Activated CD8-positive, alpha-beta memory T cell treated with anti-CD3 and anti-CD28 coated beads for 24 hours (primary cell): ENCODE measurements around the gene HDGFL2.

ENCODE experiments used
- DNase-seq: peaks from one replicate; pipeline ENCODE4 v3.0.0-alpha.2; 2020

Gene HDGFL2

DNA sequence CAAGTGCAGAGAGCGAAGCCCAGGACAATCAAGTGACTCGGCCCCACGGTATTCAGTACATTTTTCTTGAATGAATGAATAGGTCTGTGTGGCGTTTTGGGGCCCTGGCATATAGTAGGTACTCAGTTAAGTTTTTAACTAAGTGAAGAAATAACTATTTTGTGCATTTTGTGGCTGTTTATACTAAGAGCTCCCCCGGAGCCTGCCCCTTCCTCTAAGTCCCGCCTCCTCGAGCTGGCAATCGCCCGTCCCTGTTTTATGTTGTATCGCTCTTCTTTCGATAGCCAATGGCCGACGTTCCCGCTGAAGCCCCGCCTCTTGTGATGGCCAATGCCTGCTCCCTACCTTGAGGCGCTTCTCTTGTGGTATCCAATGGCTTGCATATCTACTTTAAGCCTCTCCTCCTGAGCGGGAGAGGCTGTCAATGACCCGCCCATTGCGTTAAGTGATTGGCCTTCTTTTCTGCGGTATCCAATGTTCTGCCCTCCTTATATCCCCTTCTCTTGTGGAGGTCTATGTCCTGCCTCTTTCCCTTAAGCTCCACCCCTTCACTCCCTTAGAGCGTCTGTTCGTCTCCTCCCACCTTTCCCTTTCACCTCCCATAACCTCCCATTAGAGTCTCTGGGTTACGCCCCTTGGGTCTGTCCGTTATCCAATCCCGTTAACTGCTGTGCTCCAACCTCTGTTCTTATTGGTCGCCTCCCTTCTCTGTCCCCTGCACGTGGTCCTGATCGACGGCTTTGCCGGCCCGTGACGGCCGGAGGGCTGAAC, 509 bp upstream of the HDGFL2 start:
- peak; percentile 95 for DNase-seq

DNA sequence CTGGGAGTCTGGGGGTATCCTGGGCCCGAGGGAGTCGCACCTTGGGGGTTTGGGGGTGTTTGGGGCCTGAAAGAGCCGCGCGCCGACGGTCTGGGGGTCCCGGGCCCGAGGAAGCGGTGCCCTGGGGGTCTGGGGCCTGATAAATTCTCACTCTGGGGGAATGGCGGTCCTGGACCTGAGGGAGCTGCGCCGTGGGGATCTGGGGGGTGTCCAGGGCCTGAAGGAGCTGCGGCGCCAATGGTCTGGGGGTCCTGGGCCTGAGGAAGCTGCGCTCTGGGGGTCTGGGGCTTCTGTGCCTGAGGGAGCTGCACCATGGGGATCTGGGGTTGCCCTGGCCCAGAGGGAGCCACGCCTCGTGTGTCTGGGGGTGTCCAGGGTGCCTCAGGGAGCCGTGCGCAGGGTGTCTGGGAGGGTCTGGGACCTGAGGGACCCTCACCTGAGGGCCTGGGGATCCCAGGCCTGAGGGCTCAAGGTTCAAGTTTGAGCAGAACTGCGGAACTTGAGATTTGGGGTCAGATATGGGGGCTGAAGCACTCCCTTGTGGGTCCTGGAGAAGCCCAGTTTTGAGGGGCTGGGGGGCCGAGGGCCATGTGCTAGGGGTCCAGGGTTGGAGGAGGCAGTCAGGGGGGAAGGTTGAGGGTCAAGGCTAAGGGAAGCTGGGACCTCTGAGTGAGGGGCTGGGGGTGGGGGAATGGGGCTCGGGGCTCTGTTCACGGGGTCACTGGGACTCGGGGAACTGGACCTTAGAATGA, 1.1 kb downstream of the HDGFL2 start:
- DNase-seq: no peak

DNA sequence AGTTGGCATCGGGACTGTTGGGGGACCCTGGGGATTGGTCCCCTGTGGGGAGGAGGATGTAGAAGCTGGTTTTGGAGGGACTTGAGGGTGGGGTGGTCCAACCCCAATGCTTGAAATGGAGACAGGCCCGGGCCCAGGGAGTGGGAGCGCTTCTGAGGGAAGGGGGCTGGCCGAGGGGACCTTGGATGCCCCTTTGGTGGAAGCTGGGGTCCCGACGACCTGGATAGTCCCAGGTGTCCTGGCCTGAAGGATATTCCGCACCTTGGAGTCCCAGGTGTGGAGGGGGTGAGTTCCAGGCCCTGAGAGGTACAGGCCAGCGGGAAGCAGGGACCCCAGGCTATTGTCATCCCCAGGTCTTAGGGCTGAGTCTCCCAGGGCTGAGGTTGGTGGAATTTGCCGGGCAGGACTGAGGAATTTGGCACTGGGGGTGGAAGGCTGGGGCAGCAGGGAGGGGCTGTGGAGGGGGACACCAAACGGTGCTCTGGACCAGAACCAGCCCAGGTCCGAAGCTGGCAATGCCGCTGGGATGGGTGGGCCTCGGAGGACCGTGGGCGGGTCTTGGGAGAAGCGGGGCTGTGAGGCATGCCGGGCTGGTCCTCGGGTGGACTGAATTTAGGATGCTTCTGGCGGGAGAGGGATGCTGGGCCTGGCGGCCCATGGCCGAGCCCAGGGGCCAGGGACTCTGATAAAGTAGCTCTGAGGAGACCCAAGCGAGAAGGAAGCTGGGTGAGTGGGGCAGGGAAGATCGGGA, 1.8 kb downstream of the HDGFL2 start:
- no peak for DNase-seq

DNA sequence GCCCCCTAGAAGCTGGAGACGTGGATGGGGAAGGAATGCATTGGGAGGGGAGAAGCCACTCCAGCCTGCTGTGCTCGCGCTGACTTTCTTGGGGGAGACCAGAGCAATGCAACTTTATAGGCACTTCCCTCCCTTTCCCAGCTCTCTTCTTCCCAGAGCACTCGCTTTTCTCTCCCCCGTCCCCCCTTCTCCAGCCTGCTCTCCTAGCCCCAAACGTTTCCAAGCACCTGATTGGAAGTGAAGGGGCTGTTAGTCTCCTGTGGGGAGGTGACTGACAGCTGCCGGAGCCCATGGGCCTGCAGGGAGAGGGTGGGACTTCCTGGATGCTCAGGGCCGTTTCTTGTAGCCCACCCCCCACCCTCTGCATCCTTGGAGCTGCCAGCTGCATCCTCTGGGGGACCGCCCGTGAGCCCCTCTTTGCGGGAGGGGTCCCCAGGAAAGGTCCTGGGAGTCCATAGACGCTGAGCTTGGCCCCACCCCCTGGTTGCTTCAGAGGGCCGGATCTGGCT, 2.5 kb downstream of the HDGFL2 start:
- DNase-seq: no peak

DNA sequence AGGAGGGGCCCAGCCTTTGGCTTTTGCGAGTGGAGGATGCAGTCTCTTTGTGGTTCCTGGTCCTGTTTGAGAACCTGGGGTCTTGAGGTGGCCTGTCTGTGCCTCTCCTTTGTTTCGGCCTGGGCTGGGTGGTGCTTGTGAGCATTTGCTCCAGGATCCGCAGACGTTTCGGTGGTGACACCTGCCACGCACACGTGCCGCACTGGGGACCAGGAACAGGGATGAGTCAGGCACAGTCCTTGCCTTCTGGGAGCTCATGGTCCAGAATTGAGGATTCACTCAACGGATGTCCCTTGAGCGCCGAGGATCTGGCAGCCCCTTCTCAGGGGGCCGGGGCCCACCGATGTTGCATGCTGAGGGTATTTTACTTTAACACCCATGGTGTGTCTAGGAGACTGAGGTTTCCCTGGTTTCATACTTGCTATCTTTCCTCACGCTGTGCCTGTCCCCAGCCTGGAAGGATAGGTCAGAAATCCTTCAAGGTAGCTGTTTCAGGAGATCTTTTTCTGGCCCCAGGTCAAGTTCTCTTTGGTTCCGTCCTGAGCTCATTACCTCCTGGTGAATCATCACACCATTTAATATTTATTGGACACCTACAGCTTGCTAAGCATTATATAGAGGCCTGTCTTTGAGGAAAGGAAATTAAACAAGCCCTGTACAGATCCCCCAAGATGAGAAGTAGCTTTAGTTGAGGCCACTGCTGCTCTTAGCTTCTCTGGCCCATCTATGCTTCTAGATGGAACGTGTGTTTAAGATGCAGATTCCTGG, 5.1 kb downstream of the HDGFL2 start:
- no peak for DNase-seq

DNA sequence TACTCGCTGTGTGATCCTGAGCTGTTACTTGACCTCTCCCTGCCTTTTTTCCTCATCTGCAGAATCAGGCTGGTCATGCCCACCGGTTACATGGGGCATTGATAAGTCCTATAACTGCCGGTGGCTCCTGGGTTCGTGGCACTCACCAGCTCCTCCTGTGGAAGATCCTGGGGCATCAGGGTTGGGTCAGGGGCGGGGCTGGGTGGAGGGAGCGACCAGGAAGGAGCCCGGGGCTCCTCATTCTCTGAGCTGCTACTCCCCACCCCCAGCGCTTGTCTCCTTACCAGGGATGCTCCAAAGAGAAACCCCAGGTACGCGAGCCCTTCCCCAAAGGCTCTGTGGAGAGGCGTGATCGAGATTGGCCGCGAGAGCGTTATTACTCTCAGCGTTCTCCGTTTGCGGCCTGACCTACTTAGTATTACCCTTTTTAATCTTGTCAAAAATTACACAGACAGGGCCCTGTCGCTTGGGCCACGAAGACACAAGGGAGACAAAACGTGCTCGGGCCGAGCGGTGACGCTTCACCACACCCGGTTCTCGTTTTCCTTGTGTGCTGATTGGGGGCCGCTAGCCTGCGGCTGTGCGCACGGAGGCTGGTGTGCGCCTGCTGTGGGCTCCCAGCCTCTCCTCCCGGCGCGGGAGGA, 10.7 kb downstream of the HDGFL2 start:
- DNase-seq: no peak

DNA sequence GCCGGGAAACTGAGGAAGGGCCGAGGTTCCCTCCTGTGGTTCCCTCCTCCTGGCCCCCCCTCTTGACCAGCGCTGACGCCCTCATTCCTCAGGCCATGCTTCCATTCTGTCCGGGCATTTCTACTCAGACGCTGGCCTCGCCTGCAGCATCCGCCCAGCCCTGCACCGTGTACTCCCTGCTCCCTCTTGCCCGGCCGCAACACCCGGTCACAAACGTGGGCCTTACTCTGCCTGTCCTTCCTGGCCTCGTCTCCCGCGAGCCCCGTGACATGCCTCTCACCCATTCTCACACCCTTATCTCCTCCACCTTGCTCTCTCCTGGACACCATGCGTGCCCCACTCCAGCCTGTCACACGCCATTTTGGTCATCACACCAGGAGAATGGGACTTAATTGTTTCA, 11.3 kb downstream of the HDGFL2 start:
- DNase-seq: no peak

DNA sequence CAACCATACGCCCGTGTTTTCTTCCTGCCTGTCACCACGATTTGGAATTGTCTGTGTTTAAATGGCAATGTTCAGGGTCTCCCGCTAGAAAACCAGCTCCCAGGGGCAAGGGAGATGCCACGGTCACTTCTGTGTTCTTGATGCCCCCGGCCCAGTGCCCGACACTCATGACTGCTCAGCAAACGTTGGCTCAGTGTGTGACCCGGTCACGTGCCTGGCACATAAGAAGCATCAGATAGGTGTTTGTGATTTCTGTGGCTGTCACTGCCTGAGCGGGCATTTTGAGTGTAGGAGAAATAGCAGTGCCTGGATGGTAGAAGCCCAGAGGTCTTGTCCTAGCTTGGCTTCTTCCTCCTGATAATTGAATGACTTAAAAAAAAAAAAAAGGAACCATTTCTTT, 15.5 kb downstream of the HDGFL2 start:
- DNase-seq: no peak

DNA sequence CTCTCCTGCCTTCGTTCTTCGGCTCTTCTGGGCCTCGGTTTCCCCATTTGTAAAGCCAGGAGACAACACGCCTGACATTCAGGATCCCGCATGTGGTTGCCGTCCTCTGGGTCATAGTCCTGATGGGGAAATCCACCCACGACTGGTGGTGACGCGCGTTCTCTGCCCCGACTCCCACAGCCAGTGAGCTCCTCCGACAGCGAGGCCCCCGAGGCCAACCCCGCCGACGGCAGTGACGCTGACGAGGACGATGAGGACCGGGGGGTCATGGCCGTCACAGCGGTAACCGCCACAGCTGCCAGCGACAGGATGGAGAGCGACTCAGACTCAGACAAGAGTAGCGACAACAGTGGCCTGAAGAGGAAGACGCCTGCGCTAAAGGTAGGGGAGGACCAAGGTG, 16.4 kb downstream of the HDGFL2 start:
- DNase-seq: no peak

DNA sequence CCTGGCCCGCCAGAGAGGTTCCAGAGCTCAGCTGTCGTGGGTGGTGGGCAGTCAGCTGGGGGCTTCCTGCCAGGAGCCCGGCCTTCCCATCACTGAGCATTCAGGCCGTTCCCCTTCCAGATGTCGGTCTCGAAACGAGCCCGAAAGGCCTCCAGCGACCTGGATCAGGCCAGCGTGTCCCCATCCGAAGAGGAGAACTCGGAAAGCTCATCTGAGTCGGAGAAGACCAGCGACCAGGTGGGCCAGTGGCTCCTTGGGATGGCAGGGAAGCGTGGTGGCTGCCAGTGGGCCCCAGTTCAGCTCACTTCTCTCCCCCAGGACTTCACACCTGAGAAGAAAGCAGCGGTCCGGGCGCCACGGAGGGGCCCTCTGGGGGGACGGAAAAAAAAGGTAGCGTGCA, 19.3 kb downstream of the HDGFL2 start:
- DNase-seq: no peak

DNA sequence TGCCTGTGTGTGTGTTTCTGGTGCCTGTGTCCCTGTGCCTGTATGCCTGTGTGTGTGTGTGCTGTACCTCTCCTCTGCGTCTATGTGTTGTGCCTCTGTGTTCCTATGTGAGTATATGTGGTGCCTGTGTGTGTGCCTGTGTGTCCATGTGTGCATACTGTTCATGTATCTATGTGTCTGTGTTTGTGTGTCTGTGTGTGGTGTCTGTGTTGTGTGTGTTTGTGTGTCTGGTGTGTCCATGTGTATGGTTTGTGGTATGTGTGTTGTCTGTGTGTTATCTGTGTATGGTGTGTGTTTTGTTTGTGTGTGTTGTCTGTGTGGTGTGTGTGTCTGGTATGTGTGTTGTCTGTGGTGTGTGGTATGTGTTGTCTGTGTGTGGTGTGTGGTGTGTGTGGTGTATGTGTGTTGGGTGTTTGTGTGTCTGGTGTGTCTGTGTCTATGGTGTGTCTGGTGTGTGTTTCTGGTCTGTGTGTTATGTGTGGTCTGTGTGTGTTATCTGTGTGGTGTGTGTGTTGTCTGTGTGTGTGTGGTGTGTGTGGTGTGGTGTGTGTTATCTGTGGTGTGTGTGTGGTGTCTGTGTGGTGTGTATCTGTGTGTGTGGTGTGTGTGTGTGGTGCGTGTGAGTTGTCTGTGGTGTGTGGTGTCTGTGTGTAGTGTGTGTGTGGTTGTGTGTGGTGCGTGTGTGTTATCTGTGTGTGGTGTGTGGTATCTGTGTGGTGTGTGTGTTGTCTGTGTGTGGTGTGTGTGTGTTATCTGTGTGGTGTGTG, 20.4 kb downstream of the HDGFL2 start:
- no peak for DNase-seq

DNA sequence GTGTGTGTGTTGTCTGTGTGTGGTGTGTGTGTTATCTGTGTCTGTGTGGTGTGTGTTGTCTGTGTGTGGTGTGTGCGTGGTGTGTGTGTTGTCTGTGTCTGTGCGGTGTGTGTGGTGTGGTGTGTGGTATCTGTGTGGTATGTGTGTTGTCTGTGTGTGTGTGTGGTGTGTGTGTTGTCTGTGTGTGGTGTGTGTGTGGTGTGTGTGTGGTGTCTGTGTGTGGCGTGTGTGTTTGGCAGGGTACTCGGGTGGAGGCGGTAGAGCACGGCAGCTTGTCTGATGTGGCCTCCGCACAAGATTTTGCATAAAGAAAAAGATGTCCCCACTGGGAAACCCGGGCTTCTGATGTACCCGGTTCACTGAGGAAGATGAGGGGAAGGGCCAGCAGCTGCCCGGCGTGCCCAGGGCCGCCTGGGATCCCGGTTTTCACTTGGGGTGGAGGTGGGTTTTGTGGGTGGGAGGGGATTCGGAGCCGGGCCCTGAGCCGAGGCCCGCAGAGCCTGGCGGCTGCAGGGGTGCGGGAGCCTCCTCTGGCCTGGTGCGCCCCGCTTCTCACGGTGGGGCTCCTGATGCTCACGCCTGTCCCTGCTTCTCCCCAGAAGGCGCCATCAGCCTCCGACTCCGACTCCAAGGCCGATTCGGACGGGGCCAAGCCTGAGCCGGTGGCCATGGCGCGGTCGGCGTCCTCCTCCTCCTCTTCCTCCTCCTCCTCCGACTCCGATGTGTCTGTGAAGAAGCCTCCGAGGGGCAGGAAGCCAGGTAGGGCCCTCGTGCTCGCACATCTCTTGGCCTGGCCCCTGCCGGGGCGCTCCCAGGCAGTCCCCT, 21.2 kb downstream of the HDGFL2 start:
- no peak for DNase-seq

DNA sequence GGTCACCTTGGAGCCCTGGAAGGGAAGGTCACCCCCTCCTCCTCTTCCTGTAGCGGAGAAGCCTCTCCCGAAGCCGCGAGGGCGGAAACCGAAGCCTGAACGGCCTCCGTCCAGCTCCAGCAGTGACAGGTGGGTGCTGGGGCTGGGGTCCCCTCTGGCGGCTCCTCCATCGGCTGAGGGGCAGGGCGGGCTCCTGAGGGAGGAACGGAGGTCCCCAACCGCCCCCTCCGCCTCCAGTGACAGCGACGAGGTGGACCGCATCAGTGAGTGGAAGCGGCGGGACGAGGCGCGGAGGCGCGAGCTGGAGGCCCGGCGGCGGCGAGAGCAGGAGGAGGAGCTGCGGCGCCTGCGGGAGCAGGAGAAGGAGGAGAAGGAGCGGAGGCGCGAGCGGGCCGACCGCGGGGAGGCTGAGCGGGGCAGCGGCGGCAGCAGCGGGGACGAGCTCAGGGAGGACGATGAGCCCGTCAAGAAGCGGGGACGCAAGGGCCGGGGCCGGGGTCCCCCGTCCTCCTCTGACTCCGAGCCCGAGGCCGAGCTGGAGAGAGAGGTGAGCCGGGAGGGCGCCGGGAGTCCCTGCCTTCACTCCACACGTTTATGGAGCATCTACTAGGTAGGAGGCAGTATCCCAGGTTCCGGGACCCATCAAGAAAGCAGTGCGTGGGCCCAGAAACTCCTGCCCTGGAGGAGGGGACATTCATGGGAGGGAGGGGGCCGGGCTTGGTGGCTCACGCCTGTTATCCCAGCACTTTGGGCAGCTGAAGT, 22.0 kb downstream of the HDGFL2 start:
- DNase-seq: no peak

DNA sequence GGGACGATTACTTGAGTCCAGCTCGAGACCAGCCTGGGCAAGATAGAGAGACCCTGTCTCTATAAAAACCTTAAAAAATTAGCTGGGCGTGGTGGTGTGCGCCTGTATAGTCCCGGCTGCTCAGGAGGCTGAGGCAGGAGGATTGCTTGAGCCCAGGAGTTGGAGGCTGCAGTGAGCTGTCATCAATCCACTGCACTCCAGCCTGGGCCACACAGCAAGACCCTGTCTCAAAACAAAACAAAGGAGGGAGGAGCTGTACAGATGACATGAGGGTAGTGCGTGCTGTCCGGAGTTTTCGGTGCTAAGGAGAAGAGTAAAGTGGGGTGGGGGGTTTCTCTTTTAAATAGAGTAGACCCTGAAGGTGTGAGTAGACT, 22.6 kb downstream of the HDGFL2 start:
- no peak for DNase-seq

DNA sequence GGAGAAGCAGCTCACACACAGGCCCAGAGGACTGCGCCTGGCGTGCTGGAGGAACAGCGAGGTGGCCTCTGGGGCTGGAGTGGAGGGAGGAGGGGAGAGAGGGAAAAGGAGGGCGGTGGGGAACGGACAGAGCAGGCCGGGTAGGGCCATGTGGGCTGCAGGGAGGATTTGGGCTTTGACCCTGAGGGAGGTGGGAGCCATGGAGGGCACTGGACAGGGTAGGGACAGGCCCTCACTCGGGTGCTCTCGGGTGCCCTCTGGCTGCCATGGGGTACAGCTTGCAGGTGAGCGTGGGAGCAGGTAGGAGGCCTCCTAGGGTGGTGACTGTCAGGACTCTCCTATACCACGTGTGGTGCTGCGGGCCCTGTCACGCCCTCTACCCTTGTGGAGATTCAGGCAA, 23.4 kb downstream of the HDGFL2 start:
- DNase-seq: no peak

DNA sequence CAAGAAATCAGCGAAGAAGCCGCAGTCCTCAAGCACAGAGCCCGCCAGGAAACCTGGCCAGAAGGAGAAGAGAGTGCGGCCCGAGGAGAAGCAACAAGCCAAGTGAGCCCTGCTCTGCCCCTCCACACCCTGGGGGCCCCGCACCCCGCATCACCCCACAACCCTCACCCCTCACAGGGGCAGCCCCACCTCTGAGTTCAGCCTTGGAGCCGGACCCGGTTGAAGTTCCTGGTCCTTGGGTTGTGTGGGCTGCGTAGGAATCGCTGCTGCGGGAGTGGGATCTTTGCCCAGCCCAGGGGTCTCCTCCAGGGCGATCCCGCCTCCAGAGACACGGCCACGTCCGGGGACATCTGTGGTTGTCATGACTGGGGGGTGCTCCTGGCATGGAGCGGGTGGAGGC, 24.2 kb downstream of the HDGFL2 start:
- DNase-seq: no peak

DNA sequence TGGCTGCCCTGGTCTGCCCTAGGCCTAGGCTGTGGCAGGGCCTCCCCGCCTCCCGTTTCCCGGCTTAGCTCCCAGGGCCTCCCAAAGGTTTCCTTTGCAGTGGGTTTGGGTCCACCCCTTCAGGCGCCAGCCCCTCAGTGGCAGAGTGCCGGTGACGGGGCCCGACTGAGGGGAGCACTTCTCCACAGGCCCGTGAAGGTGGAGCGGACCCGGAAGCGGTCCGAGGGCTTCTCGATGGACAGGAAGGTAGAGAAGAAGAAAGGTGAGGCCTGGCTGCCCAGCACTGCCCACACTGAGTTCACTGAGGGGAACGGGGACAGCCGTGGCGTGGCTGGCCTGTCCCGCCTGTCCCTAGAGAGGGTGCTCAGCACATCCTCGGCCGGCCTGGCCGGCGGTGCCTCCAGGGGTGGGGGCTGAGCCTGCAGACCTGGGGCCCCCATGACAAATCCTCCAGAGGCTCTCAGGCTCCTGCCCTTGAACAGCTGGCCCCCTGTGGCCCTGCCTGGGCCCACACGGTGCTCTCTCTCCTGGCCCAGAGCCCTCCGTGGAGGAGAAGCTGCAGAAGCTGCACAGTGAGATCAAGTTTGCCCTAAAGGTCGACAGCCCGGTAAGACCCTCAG, 25.8 kb downstream of the HDGFL2 start:
- DNase-seq: no peak

DNA sequence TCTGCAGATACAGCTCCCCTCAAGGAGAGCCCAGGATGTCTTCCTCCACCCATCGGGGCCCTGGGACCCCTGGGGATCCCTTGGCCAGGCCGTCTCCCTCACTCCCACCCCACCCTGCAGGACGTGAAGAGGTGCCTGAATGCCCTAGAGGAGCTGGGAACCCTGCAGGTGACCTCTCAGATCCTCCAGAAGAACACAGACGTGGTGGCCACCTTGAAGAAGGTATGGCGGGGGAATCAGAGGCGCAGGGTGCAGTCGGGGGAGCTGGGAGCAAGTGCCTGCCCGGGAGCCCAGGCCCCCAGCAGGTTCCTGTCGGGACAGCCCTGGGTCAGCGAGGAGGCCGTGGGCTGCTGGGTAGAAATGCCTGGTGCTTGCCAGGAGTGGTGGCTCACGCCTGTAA, 26.6 kb downstream of the HDGFL2 start:
- no peak for DNase-seq

DNA sequence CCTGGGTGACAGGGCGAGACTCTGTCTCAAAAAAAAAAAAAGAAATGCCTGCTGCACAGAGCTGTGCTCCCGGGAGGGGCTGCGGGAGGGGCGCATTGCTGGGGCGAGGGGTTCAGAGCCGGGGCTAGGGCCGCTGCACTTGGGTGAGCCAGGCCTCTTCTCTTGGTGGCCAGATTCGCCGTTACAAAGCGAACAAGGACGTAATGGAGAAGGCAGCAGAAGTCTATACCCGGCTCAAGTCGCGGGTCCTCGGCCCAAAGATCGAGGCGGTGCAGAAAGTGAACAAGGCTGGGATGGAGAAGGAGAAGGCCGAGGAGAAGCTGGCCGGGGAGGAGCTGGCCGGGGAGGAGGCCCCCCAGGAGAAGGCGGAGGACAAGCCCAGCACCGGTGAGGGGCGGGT, 27.2 kb downstream of the HDGFL2 start:
- DNase-seq: no peak
